ENCODE results near the gene PLEKHA6.

GRCh38 chr1:204219971-204220616 lies 139.6 kb downstream of the PLEKHA6 start:
- TF ChIP-seq CSRNP3 (CRISPR knock-in tag; IDR thresholded peaks at IDR 0.05), result no peak
- TF ChIP-seq PATZ1 (CRISPR knock-in tag; IDR thresholded peaks at IDR 0.05; ENCODE audit: borderline replicate concordance), result no peak
- TF ChIP-seq TSHZ2 (CRISPR knock-in tag; IDR thresholded peaks at IDR 0.05), result no peak
